HepG2 (cell line): ENCODE results near the gene CHN1.

Experiments used
- CBX5 ChIP-seq: sonication (generic); formaldehyde crosslinking; IDR thresholded peaks from 2 replicates; pipeline ENCODE4 v1.4.0; 2020; ENCODE audit warnings: missing genetic modification reagents, borderline replicate concordance
- HNRNPUL1 ChIP-seq: fragments of 200-400 bp; formaldehyde crosslinking; IDR thresholded peaks from 2 replicates; pipeline ENCODE4 v1.6.1; 2017; ENCODE audit warnings: low read depth, mild to moderate bottlenecking, low read length, moderate library complexity
- POLR2A ChIP-seq, 2 experiments: IDR thresholded peaks; 2 replicates each; pipeline ENCODE4 v1.6.1; 2011; ENCODE audit warnings: low read depth in 2 of 2, low read length in 2 of 2, mild to moderate bottlenecking in 1 of 2, moderate library complexity in 1 of 2; ENCODE audit not compliant: insufficient read depth in 1 of 2

DNA sequence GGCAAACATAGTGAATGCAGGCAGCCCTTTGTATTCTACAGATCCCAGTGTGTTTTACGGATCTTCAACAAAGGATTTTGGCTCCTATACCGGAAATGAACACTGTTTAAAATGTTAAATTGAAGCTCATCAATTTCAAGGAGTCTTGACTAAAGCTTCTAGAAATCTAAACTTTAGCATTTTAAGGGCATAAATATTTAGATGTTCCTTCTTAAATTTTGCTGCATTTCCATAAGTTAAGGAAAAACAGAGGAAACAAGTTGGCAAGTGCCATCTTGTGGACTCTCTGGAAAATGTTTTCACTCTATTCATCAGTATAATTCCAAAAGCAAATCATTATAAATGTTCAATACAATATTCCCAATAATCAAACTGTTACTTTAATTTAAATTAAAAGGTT lies 19.6 kb downstream of the CHN1 start:
- no peak for TF ChIP-seq CBX5 (CRISPR knock-in tag)
- no peak for TF ChIP-seq HNRNPUL1
- TF ChIP-seq POLR2A (IDR thresholded peaks at IDR 0.05; ENCODE audit: insufficient read depth in 1 of 2, low read depth in 2 of 2, low read length in 2 of 2), result no peak
